H1 (cell line): ENCODE data around the gene ACKR2.

ENCODE experiments used
- BACH1 ChIP-seq: IDR thresholded peaks from 2 replicates; pipeline ENCODE4 v1.6.1; 2012; ENCODE audit warnings: low read length, improper control_type of control experiment
- CHD2 ChIP-seq: IDR thresholded peaks from 2 replicates; pipeline ENCODE4 v1.6.1; 2012; ENCODE audit warnings: low read length, improper control_type of control experiment
- CTCF ChIP-seq, 3 experiments: IDR thresholded peaks; 1 replicate in 2 of 3; 2 replicates in 1 of 3; pipeline versions ENCODE4 v1.5.1 to v1.6.1; 2011; ENCODE audit warnings: low read length in 3 of 3, mild to moderate bottlenecking in 3 of 3, inconsistent platforms in 2 of 3, low read depth in 1 of 3, moderate library complexity in 1 of 3; ENCODE audit not compliant: insufficient read depth in 1 of 3; ENCODE audit errors: control extremely low read depth in 1 of 3
- EGR1 ChIP-seq: IDR thresholded peaks from 2 replicates; pipeline ENCODE4 v1.6.1; 2011; ENCODE audit warnings: low read depth, low read length, borderline replicate concordance
- EP300 ChIP-seq, 2 experiments: IDR thresholded peaks; 1 replicate in 1 of 2; 2 replicates in 1 of 2; pipeline ENCODE4 v1.6.1; 2011 to 2012; ENCODE audit warnings: low read depth in 2 of 2, low read length in 2 of 2, mild to moderate bottlenecking in 2 of 2, borderline replicate concordance in 1 of 2, inconsistent platforms in 1 of 2, moderate library complexity in 1 of 2
- EZH2 ChIP-seq: fragments of 200-600 bp; sonication (generic); IDR thresholded peaks from 2 replicates; pipeline ENCODE4 v1.7.1; 2012; ENCODE audit warnings: low read depth, mild to moderate bottlenecking, moderate library complexity, low read length, inconsistent platforms; ENCODE audit not compliant: severe bottlenecking
- HDAC2 ChIP-seq, 2 experiments: fragments of 300-600 bp in 1 of 2; sonication (generic) in 1 of 2; IDR thresholded peaks; 2 replicates each; pipeline ENCODE4 v1.6.1; 2011 to 2012; ENCODE audit warnings: low read depth in 2 of 2, low read length in 2 of 2, mild to moderate bottlenecking in 2 of 2, moderate library complexity in 2 of 2, borderline replicate concordance in 1 of 2, inconsistent platforms in 1 of 2
- JUN ChIP-seq: IDR thresholded peaks from 2 replicates; pipeline ENCODE4 v1.6.1; 2011; ENCODE audit warnings: low read depth, mild to moderate bottlenecking, improper control_type of control experiment, low read length
- JUND ChIP-seq: IDR thresholded peaks from 2 replicates; pipeline ENCODE4 v1.6.1; 2011; ENCODE audit warnings: mild to moderate bottlenecking, improper control_type of control experiment, low read length
- POLR2A ChIP-seq, 2 experiments: IDR thresholded peaks; 1 replicate in 1 of 2; 2 replicates in 1 of 2; pipeline ENCODE4 v1.6.1; 2011; ENCODE audit warnings: low read depth in 2 of 2, low read length in 2 of 2, mild to moderate bottlenecking in 2 of 2; ENCODE audit errors: control extremely low read depth in 1 of 2
- RAD21 ChIP-seq, 2 experiments: IDR thresholded peaks in 1 of 2; conservative IDR thresholded peaks in 1 of 2; 2 replicates each; pipeline ENCODE4 v1.6.1; 2011; ENCODE audit warnings: low read depth in 2 of 2, low read length in 2 of 2, improper control_type of control experiment in 1 of 2, inconsistent platforms in 1 of 2, mild to moderate bottlenecking in 1 of 2, moderate library complexity in 1 of 2
- YY1 ChIP-seq: IDR thresholded peaks from 2 replicates; pipeline ENCODE4 v1.6.1; 2011; ENCODE audit warnings: low read depth, mild to moderate bottlenecking, low read length
- ZNF274 ChIP-seq: IDR thresholded peaks from 2 replicates; pipeline ENCODE4 v1.7.0; 2012; ENCODE audit warnings: low read length, borderline replicate concordance; ENCODE audit errors: extremely low read depth

- TF ChIP-seq EGR1: no peak
- no peak for TF ChIP-seq CTCF (IDR thresholded peaks at IDR 0.05; ENCODE audit: control extremely low read depth in 1 of 3, insufficient read depth in 1 of 3, low read depth in 1 of 3, low read length in 3 of 3)
- no peak for TF ChIP-seq EP300 (IDR thresholded peaks at IDR 0.05; ENCODE audit: borderline replicate concordance in 1 of 2, low read depth in 2 of 2, low read length in 2 of 2)
- no peak for TF ChIP-seq JUN
- TF ChIP-seq ZNF274: no peak
- TF ChIP-seq YY1: no peak
- TF ChIP-seq CHD2: no peak
- TF ChIP-seq POLR2A (IDR thresholded peaks at IDR 0.05; ENCODE audit: control extremely low read depth in 1 of 2, low read depth in 2 of 2, low read length in 2 of 2): no peak
- TF ChIP-seq HDAC2 (IDR thresholded peaks at IDR 0.05; ENCODE audit: borderline replicate concordance in 1 of 2, low read depth in 2 of 2, low read length in 2 of 2): no peak
- TF ChIP-seq EZH2: no peak
- no peak for TF ChIP-seq BACH1
- no peak for TF ChIP-seq RAD21 (IDR thresholded peaks at IDR 0.05 in 1 of 2, conservative IDR thresholded peaks at IDR 0.05 in 1 of 2; ENCODE audit: low read depth in 2 of 2, low read length in 2 of 2)
- TF ChIP-seq JUND: no peak
Measured at GRCh38 chr3:42871592-42872196, 62.4 kb downstream of the ACKR2 start.
